Measurements from ENCODE around the gene RIPK3. TPM values are rescaled to one million over a fixed set of nuclear protein-coding genes. Genes with fewer than 3 reads are reported as not detected.

RIPK3 gene
- total RNA-seq, 2 experiments from 2014 or later: 5.9 to 7.6 TPM

DNA sequence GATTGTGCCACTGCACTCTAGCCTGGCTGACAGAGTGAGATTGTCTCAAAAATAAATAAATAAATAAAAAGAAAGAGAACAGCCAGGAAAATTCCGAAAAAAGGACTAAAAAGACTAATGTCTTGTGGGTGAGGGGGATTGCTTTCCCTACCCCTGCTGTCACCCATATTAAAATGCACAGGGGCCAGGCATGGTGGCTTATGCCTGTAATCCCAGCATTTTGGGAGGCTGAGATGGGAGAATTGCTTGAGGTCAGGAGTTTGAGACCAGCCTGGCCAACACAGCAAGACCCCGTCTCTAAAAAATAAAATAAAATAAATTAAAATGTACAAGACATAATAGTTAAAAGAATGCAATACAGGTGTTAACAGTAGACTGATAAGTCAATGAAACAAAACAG lies 46.3 kb downstream of the RIPK3 start:
- Mint-ChIP-seq H3K4me1 (ENCODE audit: low read depth) (peaks cover 38% of the 10 kb centered on the region), H3K27me3 (ENCODE audit: low read depth) (no peaks in the 10 kb centered on the region), H3K27ac (no peak overlapping the region), H3K4me3 (no peak overlapping the region), H3K36me3 (ENCODE audit: low read depth) (peaks cover 21% of the 10 kb centered on the region), H3K9me3 (no peaks in the 10 kb centered on the region)
- DNase-seq: no peak
- CTCF ChIA-PET: interaction anchor here (0.9 to 5.4 kb wide), 3 partner anchors 15 to 77 kb away, joined by 3 to 49 read pairs (median 32); partner anchors contain the start of genes CIDEB, LTB4R, LTB4R2 and TINF2
- intact Hi-C loops (cut with micrococcal nuclease): no loop called here

DNA sequence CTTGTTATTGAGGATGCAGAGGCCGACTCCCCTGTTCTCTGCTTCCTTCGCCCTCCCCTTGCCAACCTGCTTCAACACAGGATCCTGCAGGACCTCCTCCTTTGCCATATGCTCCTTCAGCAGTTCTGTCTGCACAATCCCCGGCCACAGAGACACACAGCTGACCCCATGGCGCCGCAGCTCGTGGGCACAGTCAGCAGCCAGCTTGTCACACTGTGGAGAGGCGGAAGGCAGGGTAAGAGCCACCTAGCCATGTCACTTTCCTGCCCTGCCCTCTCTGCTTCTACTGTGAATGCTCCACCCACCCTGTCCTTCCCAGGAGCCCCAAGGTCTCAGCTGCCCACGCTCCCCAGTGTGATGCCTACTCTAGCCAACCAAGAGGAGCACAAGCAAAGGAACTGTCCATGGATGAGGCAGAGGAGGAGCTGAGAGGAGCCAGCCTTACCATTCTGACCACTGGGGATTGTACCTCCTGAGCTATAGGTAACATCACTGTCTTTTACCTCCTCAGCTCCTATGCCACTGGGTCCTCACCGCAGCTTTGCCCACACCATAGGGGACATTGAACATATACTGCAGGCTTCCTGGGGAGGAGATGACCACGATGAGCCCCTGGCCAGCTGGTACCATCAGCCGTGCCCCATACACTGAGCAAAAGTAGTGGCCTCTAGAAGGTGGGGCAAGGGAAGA lies 47.5 kb downstream of the RIPK3 start:
- H3K36me3 Mint-ChIP-seq (ENCODE audit: low read depth): peaks cover 23% of the 10 kb centered on the region
- H3K27me3 Mint-ChIP-seq (ENCODE audit: low read depth): no peaks in the 10 kb centered on the region
- CTCF ChIA-PET: interaction anchor here (0.6 to 5.4 kb wide), 6 partner anchors 12 to 144 kb away, joined by 3 to 49 read pairs (median 21); partner anchors contain the start of genes CIDEB, LTB4R, LTB4R2 and TINF2
- H3K9me3 Mint-ChIP-seq: no peaks in the 10 kb centered on the region
- intact Hi-C loops (cut with micrococcal nuclease): no loop called here
- H3K27ac Mint-ChIP-seq: no peak overlapping the region
- no peak for DNase-seq
- H3K4me3 Mint-ChIP-seq: no peak overlapping the region
- peaks cover 39% of the 10 kb centered on the region for H3K4me1 Mint-ChIP-seq (ENCODE audit: low read depth)

DNA sequence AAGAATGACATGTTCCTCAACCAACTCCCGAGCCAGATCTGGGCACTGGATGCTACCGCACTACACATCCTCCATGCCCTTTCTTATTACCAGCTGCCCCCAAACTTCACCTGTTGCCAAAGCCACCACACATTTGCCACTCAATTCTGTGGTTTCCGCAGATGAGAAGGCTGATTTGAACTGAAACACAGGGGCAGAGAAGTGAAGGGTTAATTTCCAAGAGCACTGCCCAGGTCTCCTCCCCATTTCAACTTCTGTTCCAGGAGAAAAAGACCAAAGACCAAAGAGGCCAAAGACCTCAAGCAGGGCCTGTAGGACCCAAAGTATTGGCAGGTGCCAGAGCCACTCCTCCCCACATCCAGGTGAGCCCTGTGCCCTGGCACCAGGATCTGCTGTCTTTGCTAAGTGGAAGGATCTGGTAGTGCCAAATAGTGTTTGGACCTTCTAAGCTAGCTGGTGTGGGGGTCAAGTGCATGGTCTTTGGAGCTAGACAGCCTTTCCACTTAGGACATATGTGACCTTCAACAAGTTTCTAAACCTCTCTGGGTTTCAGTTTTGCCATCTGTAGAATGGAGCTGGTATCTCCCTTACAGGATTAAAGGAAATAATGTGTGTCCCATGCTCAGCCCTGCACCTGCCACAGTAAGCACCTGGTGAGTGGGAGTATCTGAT lies 48.2 kb downstream of the RIPK3 start:
- Mint-ChIP-seq H3K4me1 (ENCODE audit: low read depth) (peaks cover 32% of the 10 kb centered on the region), H3K27ac (no peak overlapping the region), H3K9me3 (no peaks in the 10 kb centered on the region), H3K36me3 (ENCODE audit: low read depth) (peaks cover 21% of the 10 kb centered on the region), H3K27me3 (ENCODE audit: low read depth) (no peaks in the 10 kb centered on the region), H3K4me3 (no peak overlapping the region)
- no peak for DNase-seq
- CTCF ChIA-PET: interaction anchor here (0.6 to 5.4 kb wide), 7 partner anchors 11 to 74 kb away, joined by 3 to 49 read pairs (median 28); partner anchors contain the start of genes CIDEB, LTB4R, LTB4R2 and RABGGTA
- intact Hi-C loops (cut with micrococcal nuclease): no loop called here

DNA sequence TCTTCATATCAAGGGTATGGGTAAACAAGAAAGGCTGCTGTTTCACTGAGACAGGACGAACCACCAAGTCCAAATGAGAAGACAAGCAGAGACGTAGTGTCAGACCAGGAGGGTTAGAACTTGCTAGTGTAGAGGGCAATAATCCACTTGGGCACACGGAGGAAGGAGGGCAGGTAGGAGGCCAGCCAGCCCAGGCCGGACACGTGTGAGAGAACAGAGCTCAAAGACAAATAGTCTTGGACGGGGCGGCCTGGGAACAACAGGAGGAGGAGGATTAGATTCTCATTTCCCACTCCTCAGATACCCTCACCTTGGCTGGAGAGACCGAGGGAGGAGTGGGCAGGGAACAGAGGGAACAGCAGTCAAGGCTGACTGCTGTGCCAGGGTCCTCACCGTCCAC lies 49.0 kb downstream of the RIPK3 start:
- Mint-ChIP-seq H3K4me3 (no peak overlapping the region), H3K36me3 (ENCODE audit: low read depth) (peaks cover 19% of the 10 kb centered on the region), H3K9me3 (no peaks in the 10 kb centered on the region), H3K27me3 (ENCODE audit: low read depth) (no peaks in the 10 kb centered on the region), H3K27ac (no peak overlapping the region), H3K4me1 (ENCODE audit: low read depth) (peaks cover 25% of the 10 kb centered on the region)
- intact Hi-C loops (cut with micrococcal nuclease): no loop called here
- DNase-seq: no peak
- CTCF ChIA-PET: interaction anchor here (0.8 to 5.4 kb wide), 10 partner anchors 7 to 141 kb away, joined by 3 to 49 read pairs (median 10); partner anchors contain the start of genes CIDEB, LTB4R, LTB4R2 and MDP1

DNA sequence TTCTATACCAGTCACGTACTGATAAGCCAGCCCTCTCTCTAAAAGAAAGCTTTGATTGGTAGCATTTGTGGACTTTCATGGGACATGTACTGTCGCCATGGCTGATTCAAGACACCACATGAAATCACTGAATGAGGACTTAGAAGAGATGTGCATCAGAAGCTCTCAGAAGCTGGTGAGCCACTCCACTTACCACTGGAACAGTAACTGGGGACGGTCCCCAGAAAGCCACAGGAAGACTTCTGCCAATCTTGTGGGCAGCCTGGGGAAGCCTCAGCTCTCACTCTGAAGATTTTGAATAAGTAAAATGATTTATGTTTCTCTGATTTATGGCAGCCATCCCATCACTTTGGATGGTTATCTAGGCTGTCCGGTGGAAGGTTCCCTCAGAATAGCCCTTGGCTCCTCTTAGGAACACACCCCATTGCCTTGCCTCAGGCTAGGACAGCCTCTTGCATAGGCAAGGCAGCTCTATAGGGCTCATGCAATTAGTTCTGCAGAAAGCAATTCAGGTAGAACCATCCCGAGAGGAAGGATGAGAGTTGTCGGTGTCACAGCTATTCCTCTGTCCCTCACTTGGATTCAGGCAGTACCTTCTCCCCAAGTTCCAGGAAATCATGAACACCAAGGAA lies 50.0 kb downstream of the RIPK3 start:
- no peaks in the 10 kb centered on the region for H3K9me3 Mint-ChIP-seq
- H3K4me1 Mint-ChIP-seq (ENCODE audit: low read depth): peaks cover 25% of the 10 kb centered on the region
- peak overlapping the region; percentile 75 for H3K27ac Mint-ChIP-seq
- intact Hi-C loops (cut with micrococcal nuclease): loop anchor here (1.0 to 2.0 kb wide), 4 partner anchors 10 to 175 kb away; partner anchors contain the start of genes DCAF11, NRL and TINF2
- no peaks in the 10 kb centered on the region for H3K27me3 Mint-ChIP-seq (ENCODE audit: low read depth)
- CTCF ChIA-PET: interaction anchor here (0.9 to 5.4 kb wide), 9 partner anchors 8 to 142 kb away, joined by 3 to 49 read pairs (median 12); partner anchors contain the start of genes CIDEB, LTB4R, LTB4R2 and RABGGTA
- H3K4me3 Mint-ChIP-seq: no peak overlapping the region
- peaks cover 19% of the 10 kb centered on the region for H3K36me3 Mint-ChIP-seq (ENCODE audit: low read depth)
- peak; percentile 93 for DNase-seq

DNA sequence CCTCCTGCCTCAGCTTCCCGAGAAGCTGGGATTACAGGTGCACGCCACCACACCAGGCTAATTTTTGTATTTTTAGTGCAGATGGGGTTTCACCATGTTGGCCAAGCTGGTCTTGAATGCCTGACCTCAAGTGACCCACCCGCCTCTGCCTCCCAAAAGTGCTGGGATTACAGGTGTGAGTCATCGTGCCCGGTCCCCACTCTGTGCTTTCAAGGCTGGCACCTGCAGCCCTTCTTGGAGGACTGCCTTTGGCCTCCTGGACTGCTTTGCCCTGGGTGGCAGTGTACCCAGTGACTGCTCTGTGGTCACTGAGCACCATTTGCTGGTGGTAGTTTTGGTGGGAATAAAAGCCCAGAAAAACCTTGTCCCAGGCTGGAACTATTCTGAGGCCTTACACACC lies 52.8 kb downstream of the RIPK3 start:
- CTCF ChIA-PET: interaction anchor here (0.7 to 1.5 kb wide), 4 partner anchors 10 to 22 kb away, joined by 3 to 4 read pairs (median 4); no protein-coding TSS in a partner anchor
- Mint-ChIP-seq H3K27ac (no peak overlapping the region), H3K4me1 (ENCODE audit: low read depth) (peaks cover 25% of the 10 kb centered on the region), H3K27me3 (ENCODE audit: low read depth) (no peaks in the 10 kb centered on the region), H3K9me3 (no peaks in the 10 kb centered on the region), H3K36me3 (ENCODE audit: low read depth) (peaks cover 16% of the 10 kb centered on the region), H3K4me3 (no peak overlapping the region)
- no peak for DNase-seq
- intact Hi-C loops (cut with micrococcal nuclease): no loop called here

Other genes starting within 250 kb of the RIPK3 start
- 100 to 1,000 TPM; 117 TPM for gene PCK2, start 245.7 kb downstream of the RIPK3 start, total RNA-seq
- 10 to 100 TPM; 79.4 to 84.0 TPM for gene DCAF11, start 225.2 kb downstream of the RIPK3 start, total RNA-seq
- gene NRL, start 225.0 kb downstream of the RIPK3 start, total RNA-seq: 1 to 10 TPM; 1.7 to 1.9 TPM
- gene FITM1, start 209.3 kb downstream of the RIPK3 start, total RNA-seq: under 1 TPM; 0.19 to 0.30 TPM
- 100 to 1,000 TPM; 406 to 416 TPM for gene PSME1, start 203.8 kb downstream of the RIPK3 start, total RNA-seq
- gene EMC9, start 198.4 kb downstream of the RIPK3 start, total RNA-seq: 10 to 100 TPM; 38.4 to 38.9 TPM
- 100 to 1,000 TPM; 392 to 404 TPM for gene PSME2, start 193.4 kb downstream of the RIPK3 start, total RNA-seq
- gene RNF31, start 192.5 kb downstream of the RIPK3 start, total RNA-seq: 10 to 100 TPM; 51.1 to 53.8 TPM
- 100 to 1,000 TPM; 202 to 212 TPM for gene IRF9, start 178.7 kb downstream of the RIPK3 start, total RNA-seq
- 10 to 100 TPM; 19.3 to 22.3 TPM for gene REC8, start 167.9 kb downstream of the RIPK3 start, total RNA-seq
- 10 to 100 TPM; 64.2 to 74.5 TPM for gene IPO4, start 151.2 kb downstream of the RIPK3 start, total RNA-seq
- 10 to 100 TPM; 14.7 to 15.1 TPM for gene TM9SF1, start 144.6 kb downstream of the RIPK3 start, total RNA-seq
- not detected for gene TSSK4, start 134.3 kb downstream of the RIPK3 start, total RNA-seq
- gene CHMP4A, start 126.5 kb downstream of the RIPK3 start, total RNA-seq: 10 to 100 TPM; 65.2 to 66.5 TPM
- gene MDP1, start 123.9 kb downstream of the RIPK3 start, total RNA-seq: 10 to 100 TPM; 10.2 to 13.6 TPM
- gene NEDD8, start 107.6 kb downstream of the RIPK3 start, total RNA-seq: 100 to 1,000 TPM; 172 to 196 TPM
- 10 to 100 TPM; 60.5 to 63.7 TPM for gene GMPR2, start 107.1 kb downstream of the RIPK3 start, total RNA-seq
- gene TINF2, start 97.4 kb downstream of the RIPK3 start, total RNA-seq: 100 to 1,000 TPM; 117 to 128 TPM
- 10 to 100 TPM; 13.5 to 13.8 TPM for gene TGM1, start 76.8 kb downstream of the RIPK3 start, total RNA-seq
- 10 to 100 TPM; 74.9 to 76.2 TPM for gene RABGGTA, start 68.4 kb downstream of the RIPK3 start, total RNA-seq
- 10 to 100 TPM; 11.8 to 13.8 TPM for gene DHRS1, start 40.2 kb downstream of the RIPK3 start, total RNA-seq
- 10 to 100 TPM; 24.8 to 26.4 TPM for gene NOP9, start 40.1 kb downstream of the RIPK3 start, total RNA-seq
- gene CIDEB, start 32.0 kb downstream of the RIPK3 start, total RNA-seq: 10 to 100 TPM; 10.9 to 15.1 TPM
- gene LTB4R2, start 29.9 kb downstream of the RIPK3 start, total RNA-seq: 10 to 100 TPM; 12.2 to 12.8 TPM
- gene LTB4R, start 28.5 kb downstream of the RIPK3 start, total RNA-seq: 10 to 100 TPM; 10.6 to 11.4 TPM
- gene ADCY4, start 4.9 kb downstream of the RIPK3 start, total RNA-seq: 1 to 10 TPM; 1.6 to 2.4 TPM
- under 1 TPM in 1 of 2 experiments, not detected in 1; 0.15 TPM for gene NFATC4, start 28.2 kb upstream of the RIPK3 start, total RNA-seq
- gene NYNRIN, start 59.0 kb upstream of the RIPK3 start, total RNA-seq: under 1 TPM in 1 of 2 experiments, not detected in 1; 0.02 TPM
- 1 to 10 TPM; 7.7 to 8.6 TPM for gene CBLN3, start 89.7 kb upstream of the RIPK3 start, total RNA-seq
- 10 to 100 TPM; 59.8 to 62.5 TPM for gene KHNYN, start 90.0 kb upstream of the RIPK3 start, total RNA-seq
- 10 to 100 TPM; 70.5 to 72.4 TPM for gene SDR39U1, start 102.8 kb upstream of the RIPK3 start, total RNA-seq
- gene CMA1, start 168.3 kb upstream of the RIPK3 start, total RNA-seq: 1 to 10 TPM; 1.2 to 2.1 TPM
- under 1 TPM; 0.31 to 0.35 TPM for gene CTSG, start 236.3 kb upstream of the RIPK3 start, total RNA-seq